Mucosa of descending colon (tissue), 3 donors: ENCODE data around the gene HLCS. TPM values are rescaled to one million over a fixed set of nuclear protein-coding genes. Genes with fewer than 3 reads are reported as not detected.
"Not testable (repeated sequence)": the region's sequence is repeated elsewhere in the genome, so short reads cannot be mapped to it uniquely, and the experiment has no call there.

ENCODE experiments used
- ATAC-seq: fragments of 200-7000 bp; cut with Tn5 transposase; one replicate; pipeline ENCODE4 v1.9.1; 2020; ENCODE audit warnings: mild to moderate bottlenecking, moderate library complexity
- DNase-seq, 3 donors: peaks; one replicate each; pipeline ENCODE4 v3.0.0-alpha.2; 2020
- H3K36me3 ChIP-seq: fragments of 200-600 bp; one replicate; pipeline ENCODE4 v1.8.0; 2021; ENCODE audit warnings: low read depth, mild to moderate bottlenecking
- H3K4me1 ChIP-seq: fragments of 200-600 bp; one replicate; pipeline ENCODE4 v1.8.0; 2021; ENCODE audit warnings: low read depth, mild to moderate bottlenecking
- H3K4me3 ChIP-seq: fragments of 200-600 bp; one replicate; pipeline ENCODE4 v1.8.0; 2021; ENCODE audit warnings: mild to moderate bottlenecking
- H3K9me3 ChIP-seq: fragments of 200-600 bp; one replicate; pipeline ENCODE4 v1.8.0; 2021; ENCODE audit warnings: mild to moderate bottlenecking
- intact Hi-C, 2 donors: fragments of 100-400 bp; cut with DNase I in 1 of 2; cut with micrococcal nuclease in 1 of 2; formaldehyde crosslinking; loops; one replicate each; pipeline versions ENCODE4 v1.11.0 to v1.11.1; 2022; cut with DNase I, micrococcal nuclease
- total RNA-seq, 3 donors: library from RNA; stranded (reverse); fragmentation: NEBNext Ultra II Directional in 2 of 3; extraction: Animal tissue kit (Norgen Biotek cat#: 25700) in 2 of 3; gene quantifications; one replicate each; pipeline versions ENCODE4 v1.2.1 to v1.2.4, GENCODE V29; 2021 to 2023
- TF ChIP-seq, protein P1 (sequence below): fragments of 200-600 bp; IDR thresholded peaks from one replicate; pipeline ENCODE4 v1.8.0; 2022; ENCODE audit warnings: antibody characterized with exemption, mild to moderate bottlenecking
- donor health status: DM: no; HTN: no; CAD: no; lungs with moderate emphysema.
- donor health status: DM: no; HTN: no; CAD: no.
- donor health status: DM: no; HTN: yes; CAD: no.

HLCS gene
- total RNA-seq, 3 donors from 2014 or later = 13.3 to 16.7 (median 14.9) TPM

DNA sequence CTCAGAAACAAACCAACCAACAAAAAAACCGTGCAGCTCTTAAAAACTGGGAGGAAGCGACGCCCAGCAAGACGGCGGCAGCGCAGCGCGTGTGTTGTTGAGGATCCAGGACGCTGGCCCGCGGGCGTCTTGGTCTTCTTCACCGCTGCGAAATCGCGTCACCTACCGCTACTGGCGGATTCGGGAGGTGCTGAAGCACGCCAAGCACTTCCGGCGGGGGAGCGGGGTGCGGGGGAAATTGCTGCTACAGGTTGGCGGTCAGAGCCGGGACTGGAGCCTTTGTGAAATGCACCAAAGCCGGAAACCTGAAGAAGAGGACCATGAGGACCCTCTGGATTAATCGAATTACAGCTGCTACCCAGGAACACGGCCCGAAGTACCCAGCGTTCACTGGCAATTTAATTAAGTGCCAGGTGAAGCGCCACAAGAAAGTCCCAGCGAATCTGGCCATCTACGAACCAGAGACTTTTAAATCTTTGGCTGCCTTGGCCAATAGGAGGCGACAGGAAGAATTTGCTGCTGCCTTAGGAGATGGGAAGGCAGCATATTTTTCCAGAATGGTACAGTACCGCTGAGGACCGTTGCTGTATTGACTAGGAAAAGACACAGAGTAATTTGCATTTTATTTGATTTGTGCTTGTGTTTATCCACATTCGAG lies 28.2 kb upstream of the HLCS start:
- no peaks in the 10 kb centered on the region for H3K9me3 ChIP-seq
- no peak for DNase-seq
- ATAC-seq = no peak
- TF ChIP-seq, protein P1, sequence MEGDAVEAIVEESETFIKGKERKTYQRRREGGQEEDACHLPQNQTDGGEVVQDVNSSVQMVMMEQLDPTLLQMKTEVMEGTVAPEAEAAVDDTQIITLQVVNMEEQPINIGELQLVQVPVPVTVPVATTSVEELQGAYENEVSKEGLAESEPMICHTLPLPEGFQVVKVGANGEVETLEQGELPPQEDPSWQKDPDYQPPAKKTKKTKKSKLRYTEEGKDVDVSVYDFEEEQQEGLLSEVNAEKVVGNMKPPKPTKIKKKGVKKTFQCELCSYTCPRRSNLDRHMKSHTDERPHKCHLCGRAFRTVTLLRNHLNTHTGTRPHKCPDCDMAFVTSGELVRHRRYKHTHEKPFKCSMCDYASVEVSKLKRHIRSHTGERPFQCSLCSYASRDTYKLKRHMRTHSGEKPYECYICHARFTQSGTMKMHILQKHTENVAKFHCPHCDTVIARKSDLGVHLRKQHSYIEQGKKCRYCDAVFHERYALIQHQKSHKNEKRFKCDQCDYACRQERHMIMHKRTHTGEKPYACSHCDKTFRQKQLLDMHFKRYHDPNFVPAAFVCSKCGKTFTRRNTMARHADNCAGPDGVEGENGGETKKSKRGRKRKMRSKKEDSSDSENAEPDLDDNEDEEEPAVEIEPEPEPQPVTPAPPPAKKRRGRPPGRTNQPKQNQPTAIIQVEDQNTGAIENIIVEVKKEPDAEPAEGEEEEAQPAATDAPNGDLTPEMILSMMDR = no peak
- H3K36me3 ChIP-seq = no peaks in the 10 kb centered on the region
- intact Hi-C loops = no loop called here
- H3K4me1 ChIP-seq = no peaks in the 10 kb centered on the region
- no peak overlapping the region for H3K4me3 ChIP-seq

DNA sequence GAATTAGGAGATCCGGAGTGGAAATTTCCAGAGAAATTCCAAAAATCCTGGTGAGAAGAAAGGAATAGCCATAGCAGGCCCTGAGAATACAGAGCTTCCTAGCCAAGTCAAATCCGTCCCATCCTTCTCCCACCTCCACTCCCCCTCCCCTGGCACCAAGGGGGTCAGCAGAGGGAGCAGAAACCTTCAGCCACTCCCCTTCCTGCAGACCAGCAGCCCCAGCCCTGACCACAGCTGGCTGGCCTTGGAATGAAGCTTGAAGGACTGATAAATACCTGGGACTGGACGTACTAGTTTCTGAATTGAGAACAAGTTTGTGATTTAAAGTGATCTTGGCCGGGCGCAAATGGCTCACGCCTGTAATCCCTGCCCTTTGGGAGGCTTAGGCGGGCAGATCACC lies 26.2 kb upstream of the HLCS start:
- Histone ChIP-seq H3K4me1 (peaks cover 4% of the 10 kb centered on the region), H3K36me3 (no peaks in the 10 kb centered on the region), H3K4me3 (no peak overlapping the region), H3K9me3 (no peaks in the 10 kb centered on the region)
- TF ChIP-seq, protein P1 = no peak
- no peak for ATAC-seq
- DNase-seq = no peak
- intact Hi-C loops = no loop called here

DNA sequence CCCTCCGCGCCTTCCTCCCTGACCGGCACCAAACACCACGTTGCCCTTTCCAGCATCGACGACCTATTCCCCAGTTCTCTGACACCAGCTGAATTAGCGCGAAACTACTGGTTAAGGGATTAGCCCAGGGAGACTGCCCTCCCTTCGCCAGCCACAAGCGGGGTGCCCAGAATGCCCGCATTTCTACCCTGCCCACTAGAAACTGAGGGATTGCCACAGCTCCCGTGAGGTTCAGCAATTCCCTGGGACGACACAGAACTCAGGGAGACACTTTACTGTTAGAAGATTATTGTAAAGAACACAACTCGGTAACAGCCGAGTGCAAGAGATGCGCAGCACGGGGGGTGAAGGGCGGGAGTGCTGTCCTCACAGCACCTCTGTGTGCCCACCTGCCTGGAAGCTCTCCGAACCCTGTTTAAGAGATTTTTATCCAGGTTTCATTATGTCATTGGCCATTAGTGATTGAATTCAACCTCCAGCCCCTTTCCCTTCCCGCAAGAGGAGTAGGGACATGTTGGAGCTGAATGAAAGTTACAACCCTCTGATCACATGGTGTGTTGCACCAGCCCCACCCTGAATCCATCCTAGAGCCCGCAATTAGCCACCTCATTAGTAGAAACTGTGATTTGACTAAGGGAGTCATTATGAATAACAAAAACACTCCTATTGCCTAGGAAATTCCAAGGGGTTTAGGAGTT lies 24.2 kb upstream of the HLCS start:
- TF ChIP-seq, protein P1 = no peak
- ATAC-seq = no peak
- no peak for DNase-seq
- no peaks in the 10 kb centered on the region for H3K36me3 ChIP-seq
- intact Hi-C loops = no loop called here
- H3K9me3 ChIP-seq = no peaks in the 10 kb centered on the region
- H3K4me3 ChIP-seq = no peak overlapping the region
- peaks cover 5% of the 10 kb centered on the region for H3K4me1 ChIP-seq

DNA sequence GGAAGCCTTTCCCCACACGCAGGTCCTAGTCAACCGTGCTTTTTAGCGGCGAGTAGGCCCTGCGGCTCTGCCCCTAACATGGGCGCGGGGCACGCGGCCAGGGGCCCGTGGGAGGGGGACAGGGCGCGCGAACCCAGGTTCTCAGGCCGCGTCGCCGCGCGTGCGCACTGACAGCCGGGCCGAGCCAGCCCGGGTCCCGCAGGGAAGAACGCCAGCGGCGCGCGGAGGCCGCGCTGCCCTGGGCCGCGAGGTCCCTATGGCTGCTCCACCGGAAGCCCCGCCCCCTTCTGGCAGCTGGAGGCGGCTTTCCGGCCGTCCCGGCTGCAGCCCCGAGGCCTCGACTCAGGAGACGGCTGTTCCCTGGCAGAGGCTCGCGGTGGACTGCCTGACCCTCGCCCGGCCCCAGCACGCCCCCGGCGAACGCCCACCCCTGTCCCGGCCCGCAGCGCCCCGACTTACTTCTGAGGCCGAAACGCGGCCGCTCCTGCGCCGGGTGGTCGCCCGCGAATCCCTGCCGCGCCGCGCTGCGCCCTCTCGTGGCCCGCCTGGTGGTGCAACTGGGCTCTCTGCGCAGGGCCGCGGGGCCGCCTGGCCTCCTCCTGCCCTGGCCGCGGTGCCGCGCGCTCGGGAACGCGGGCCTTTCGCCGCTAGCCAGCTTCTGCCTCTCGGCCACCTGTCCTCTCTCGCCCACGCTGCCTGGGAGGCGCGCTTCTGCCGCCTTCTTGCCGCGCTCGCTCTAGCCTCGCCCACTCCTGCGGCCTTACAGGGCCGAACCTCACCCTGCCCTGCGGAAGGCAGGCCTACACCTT lies 23.4 kb upstream of the HLCS start:
- TF ChIP-seq, protein P1 = peak; percentile 73
- H3K36me3 ChIP-seq = no peaks in the 10 kb centered on the region
- H3K9me3 ChIP-seq = no peaks in the 10 kb centered on the region
- no peak overlapping the region for H3K4me3 ChIP-seq
- intact Hi-C loops = no loop called here
- peaks cover 5% of the 10 kb centered on the region for H3K4me1 ChIP-seq
- DNase-seq = peak; percentile 91 to 97 (median 95)
- peak; percentile 98 for ATAC-seq

DNA sequence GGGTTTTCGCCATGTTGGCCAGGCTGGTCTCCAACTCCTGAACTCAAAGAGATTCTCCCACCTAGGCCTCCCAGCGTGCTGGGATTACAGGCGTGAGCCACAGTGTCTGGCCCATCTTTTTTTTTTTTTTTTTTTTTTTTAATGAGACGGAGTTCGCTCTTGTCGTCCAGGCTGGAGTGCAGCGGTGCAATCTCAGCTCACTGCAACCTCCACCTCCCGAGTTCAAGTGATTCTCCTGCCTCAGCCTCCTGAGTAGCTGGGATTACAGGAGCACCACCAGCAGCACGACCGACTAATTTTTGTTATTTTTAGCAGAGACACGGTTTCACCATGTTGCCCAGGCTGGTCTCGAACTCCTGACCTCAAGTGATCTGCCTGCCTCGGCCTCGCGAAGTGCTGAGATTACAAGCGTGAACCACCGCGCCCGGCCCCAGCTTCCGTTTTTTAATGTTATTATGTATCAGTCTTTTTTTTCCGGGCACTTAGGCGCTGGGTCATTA lies 22.8 kb upstream of the HLCS start:
- H3K36me3 ChIP-seq, H3K9me3 ChIP-seq, ATAC-seq, H3K4me1 ChIP-seq, intact Hi-C loops, H3K4me3 ChIP-seq, DNase-seq: not testable (repeated sequence)
